GM18505 (cell line): ENCODE measurements around the gene DCAKD.

Experiments
- ATAC-seq: cut with Tn5 transposase; IDR thresholded peaks from one replicate; pipeline ENCODE4 v1.9.1; 2021; ENCODE audit not compliant: unreplicated experiment
- POLR2A ChIP-seq: IDR thresholded peaks from 4 replicates; pipeline ENCODE4 v1.6.1; 2011; ENCODE audit warnings: borderline replicate concordance; ENCODE audit not compliant: insufficient read depth, insufficient read length; ENCODE audit errors: extremely low read depth

DCAKD gene

DNA sequence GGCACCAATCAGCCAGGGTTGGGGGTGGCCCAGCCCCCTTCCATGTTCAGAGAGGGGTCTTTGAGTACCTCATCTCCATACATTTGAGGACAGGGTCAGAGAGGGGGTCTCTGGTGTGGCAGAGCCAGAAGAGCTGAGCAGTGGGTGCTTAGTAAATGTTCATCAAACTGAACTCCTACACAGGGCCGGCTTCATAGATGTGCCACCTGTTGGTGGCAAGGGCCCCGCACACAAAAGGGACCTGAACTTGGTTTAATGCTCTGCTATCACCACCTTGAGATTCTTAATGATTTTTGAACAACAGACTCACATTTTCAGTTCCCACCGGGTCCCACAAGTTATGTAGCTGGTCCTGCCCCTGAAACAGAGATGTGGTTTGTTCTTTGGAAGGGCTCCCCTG, 74.4 kb downstream of the DCAKD start:
- ATAC-seq, result no peak
- no peak for TF ChIP-seq POLR2A

DNA sequence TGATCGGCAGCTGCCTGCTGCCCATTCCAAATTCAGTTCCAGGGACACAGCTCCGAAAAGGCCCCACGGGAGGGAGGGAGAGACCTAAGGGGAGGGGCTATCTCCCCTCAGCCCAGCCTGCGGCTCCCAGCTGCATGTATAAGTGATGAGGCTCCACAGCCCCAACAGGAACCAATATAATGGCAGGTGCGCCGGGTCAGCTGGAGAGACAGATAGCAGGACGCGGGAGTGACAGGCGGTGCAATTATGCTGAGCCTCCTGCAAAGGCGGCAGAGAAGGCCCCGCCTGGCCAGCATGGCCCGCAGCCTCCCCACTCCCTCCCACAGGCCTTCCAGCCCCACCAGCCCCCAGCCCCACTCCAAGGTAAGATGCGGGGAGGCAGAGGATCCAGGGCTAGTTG, 75.2 kb downstream of the DCAKD start:
- ATAC-seq, result no peak
- TF ChIP-seq POLR2A, result no peak
